ENCODE data around the gene MYH13.

Gene MYH13

GRCh38 chr17:10266296-10266876 is 106.4 kb downstream of the MYH13 start:
- DNase-seq (ENCODE audit: extremely low spot score, insufficient read length, low read depth) = no peak
- FAIRE-seq = peak; percentile 15

GRCh38 chr17:10265100-10265810 is 107.6 kb downstream of the MYH13 start:
- FAIRE-seq (peak; percentile 73), DNase-seq (ENCODE audit: extremely low spot score, insufficient read length, low read depth) (no peak)

- FAIRE-seq = no peak
- DNase-seq (ENCODE audit: extremely low spot score, insufficient read length, low read depth) = no peak
Observed at GRCh38 chr17:10264051-10264450, 108.8 kb downstream of the MYH13 start.

GRCh38 chr17:10262451-10262850 is 110.4 kb downstream of the MYH13 start:
- no peak for DNase-seq (ENCODE audit: extremely low spot score, insufficient read length, low read depth)
- FAIRE-seq = no peak

GRCh38 chr17:10261098-10261497 is 111.7 kb downstream of the MYH13 start:
- DNase-seq (ENCODE audit: extremely low spot score, insufficient read length, low read depth) (no peak), FAIRE-seq (no peak)

- FAIRE-seq (peak; percentile 91), DNase-seq (ENCODE audit: extremely low spot score, insufficient read length, low read depth) (no peak)
Observed at GRCh38 chr17:10251212-10251948, 121.4 kb downstream of the MYH13 start.

Measured in GM18507 (cell line).